Fibroblast of mammary gland (primary cell): Measurements from ENCODE around the gene PLVAP.

Experiments used
- DNase-seq: peaks from one replicate; pipeline ENCODE4 v3.0.0-alpha.2; 2010; ENCODE audit warnings: low read depth
- H3K4me3 ChIP-seq: 2 replicates; pipeline ENCODE4 v1.5.1; 2011; ENCODE audit warnings: low read depth, mild to moderate bottlenecking, low read length, moderate library complexity; ENCODE audit not compliant: control insufficient read depth
- CTCF ChIP-seq: conservative IDR thresholded peaks from 2 replicates; pipeline ENCODE4 v1.5.1; 2011; ENCODE audit warnings: low read depth, low read length, inconsistent platforms; ENCODE audit not compliant: control insufficient read depth, insufficient read depth

Gene PLVAP

GRCh38 chr19:17406046-17406886, 29.1 kb upstream of the PLVAP start:
- no peak for DNase-seq
- TF ChIP-seq CTCF: no peak
- H3K4me3 ChIP-seq: no peak overlapping the region

GRCh38 chr19:17405250-17406045, 28.3 kb upstream of the PLVAP start, which contains the start of gene BST2:
Gene BST2, minus strand, starts transcription at chr19:17405630. Its CDS starts 55 bp downstream, at chr19:17405575.
- TF ChIP-seq CTCF: no peak
- DNase-seq: no peak
- no peak within 1 kb of the TSS for H3K4me3 ChIP-seq

GRCh38 chr19:17404621-17405249, 27.6 kb upstream of the PLVAP start:
- no peak for TF ChIP-seq CTCF
- DNase-seq: no peak
- H3K4me3 ChIP-seq: no peak overlapping the region

- DNase-seq: no peak
- no peak overlapping the region for H3K4me3 ChIP-seq
- no peak for TF ChIP-seq CTCF
These were observed 26.9 kb upstream of the PLVAP start for GRCh38 chr19:17404015-17404414.

GRCh38 chr19:17402982-17403855, 26.1 kb upstream of the PLVAP start:
- no peak for DNase-seq
- H3K4me3 ChIP-seq: no peak overlapping the region
- TF ChIP-seq CTCF: no peak

- DNase-seq: no peak
- H3K4me3 ChIP-seq: no peak overlapping the region
- TF ChIP-seq CTCF: no peak
These were observed 24.5 kb upstream of the PLVAP start for GRCh38 chr19:17401628-17402027.
